ENCODE data around the gene AIFM1.

AIFM1 gene

DNA sequence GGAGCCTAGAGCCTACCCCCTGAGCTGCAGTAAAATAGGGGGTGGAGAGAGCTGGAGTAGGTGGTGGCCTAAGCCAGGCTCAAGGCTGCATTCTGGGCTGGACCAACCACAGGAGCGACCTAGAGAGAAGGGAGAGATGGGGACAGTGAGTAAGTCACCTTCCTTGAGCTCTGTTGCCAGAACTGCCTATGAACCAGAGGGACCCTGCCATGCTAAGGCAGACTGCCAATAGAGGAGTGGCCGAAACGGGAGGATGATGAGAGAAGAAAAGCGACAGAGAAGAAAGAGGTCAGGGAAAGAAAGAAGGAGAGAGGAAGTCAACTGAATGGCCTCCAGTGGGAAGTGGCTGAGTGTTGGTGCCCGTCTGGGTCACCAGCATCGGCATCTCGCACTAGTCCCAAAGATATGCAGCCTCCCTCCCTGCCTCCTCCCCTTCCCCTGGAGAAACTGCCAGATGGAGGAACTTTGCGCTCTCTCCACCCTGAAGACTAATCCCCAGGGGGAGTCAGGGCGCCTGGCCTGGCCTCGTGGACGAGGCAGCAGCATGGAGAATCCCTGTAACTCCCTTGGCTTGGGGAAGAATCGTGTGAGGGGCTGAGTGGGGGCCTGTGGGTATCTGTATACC lies 84.1 kb downstream of the AIFM1 start:
- Histone ChIP-seq H3K4me1 (ENCODE audit: low read length) (peaks cover 40% of the 10 kb centered on the region), H3K9me2 (replicated peaks; ENCODE audit: insufficient read depth, low read length) (no peaks in the 10 kb centered on the region), H3K36me3 (replicated peaks; ENCODE audit: insufficient read depth, low read length) (no peaks in the 10 kb centered on the region), H3K27ac (ENCODE audit: low read length) (no peak overlapping the region), H3K27me3 (replicated peaks; ENCODE audit: insufficient read depth, low read length) (no peaks in the 10 kb centered on the region), H2AFZ (ENCODE audit: low read length) (peak overlapping the region; percentile 83), H3K79me2 (ENCODE audit: low read length) (peaks cover 4% of the 10 kb centered on the region; the same call in 1 of the 2 replicates), H3K9me3 (replicated peaks; ENCODE audit: insufficient read depth, low read length) (no peaks in the 10 kb centered on the region), H3K4me2 (ENCODE audit: low read depth, low read length) (peak overlapping the region; percentile 95), H3K4me3 (ENCODE audit: low read length) (peak overlapping the region; percentile 60; the same call in 1 of the 2 replicates), H3F3A (ENCODE audit: insufficient read depth, low read length) (no peaks in the 10 kb centered on the region), H3K9ac (ENCODE audit: low read length) (peak overlapping the region; percentile 37; the same call in 1 of the 2 replicates), H4K20me1 (ENCODE audit: insufficient read depth, low read length) (no peaks in the 10 kb centered on the region)
- no peak for TF ChIP-seq EZH2 (optimal IDR thresholded peaks at IDR 0.05; ENCODE audit: low read depth, low read length)
- TF ChIP-seq, protein P1, sequence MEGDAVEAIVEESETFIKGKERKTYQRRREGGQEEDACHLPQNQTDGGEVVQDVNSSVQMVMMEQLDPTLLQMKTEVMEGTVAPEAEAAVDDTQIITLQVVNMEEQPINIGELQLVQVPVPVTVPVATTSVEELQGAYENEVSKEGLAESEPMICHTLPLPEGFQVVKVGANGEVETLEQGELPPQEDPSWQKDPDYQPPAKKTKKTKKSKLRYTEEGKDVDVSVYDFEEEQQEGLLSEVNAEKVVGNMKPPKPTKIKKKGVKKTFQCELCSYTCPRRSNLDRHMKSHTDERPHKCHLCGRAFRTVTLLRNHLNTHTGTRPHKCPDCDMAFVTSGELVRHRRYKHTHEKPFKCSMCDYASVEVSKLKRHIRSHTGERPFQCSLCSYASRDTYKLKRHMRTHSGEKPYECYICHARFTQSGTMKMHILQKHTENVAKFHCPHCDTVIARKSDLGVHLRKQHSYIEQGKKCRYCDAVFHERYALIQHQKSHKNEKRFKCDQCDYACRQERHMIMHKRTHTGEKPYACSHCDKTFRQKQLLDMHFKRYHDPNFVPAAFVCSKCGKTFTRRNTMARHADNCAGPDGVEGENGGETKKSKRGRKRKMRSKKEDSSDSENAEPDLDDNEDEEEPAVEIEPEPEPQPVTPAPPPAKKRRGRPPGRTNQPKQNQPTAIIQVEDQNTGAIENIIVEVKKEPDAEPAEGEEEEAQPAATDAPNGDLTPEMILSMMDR (IDR thresholded peaks at IDR 0.05; ENCODE audit: low read length): no peak
- no peak for TF ChIP-seq EZH2phosphoT487 (IDR thresholded peaks at IDR 0.05; ENCODE audit: low read length)
- DNase-seq: no peak

DNA sequence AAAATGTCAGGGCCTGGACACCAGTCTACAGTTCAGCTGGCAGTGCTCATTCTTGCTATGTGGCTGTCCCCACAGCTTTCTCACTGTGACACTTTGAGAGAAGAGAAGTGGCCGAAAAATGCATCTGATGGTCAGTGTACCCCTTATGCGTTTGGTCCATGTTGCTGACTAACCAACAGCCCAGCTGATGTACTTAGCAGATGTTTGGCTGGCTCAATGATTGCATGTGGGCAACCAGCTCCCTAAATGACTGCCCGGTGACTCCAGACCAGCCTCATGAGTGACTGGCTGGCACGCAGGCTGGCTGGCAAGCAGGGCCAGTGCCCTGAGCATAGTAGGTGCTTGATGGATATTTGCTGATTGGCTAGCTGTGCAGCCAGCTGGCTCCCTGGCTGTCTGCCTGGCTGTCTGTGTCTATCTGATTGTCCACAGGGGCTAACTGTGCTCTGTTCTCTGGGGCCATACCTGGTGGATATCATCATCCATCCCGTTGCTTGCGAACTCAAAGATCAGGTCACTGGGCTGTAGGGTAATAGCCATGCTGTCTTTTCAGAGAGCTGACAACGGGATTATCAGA lies 84.8 kb downstream of the AIFM1 start:
- no peak overlapping the region for H3K4me3 ChIP-seq (ENCODE audit: low read length)
- H3K4me1 ChIP-seq (ENCODE audit: low read length): peaks cover 34% of the 10 kb centered on the region
- peaks cover 4% of the 10 kb centered on the region; the same call in 1 of the 2 replicates for H3K79me2 ChIP-seq (ENCODE audit: low read length)
- H3K9me2 ChIP-seq (replicated peaks; ENCODE audit: insufficient read depth, low read length): no peaks in the 10 kb centered on the region
- H3K9me3 ChIP-seq (replicated peaks; ENCODE audit: insufficient read depth, low read length): no peaks in the 10 kb centered on the region
- no peaks in the 10 kb centered on the region for H3K27me3 ChIP-seq (replicated peaks; ENCODE audit: insufficient read depth, low read length)
- no peak overlapping the region for H3K9ac ChIP-seq (ENCODE audit: low read length)
- no peaks in the 10 kb centered on the region for H3F3A ChIP-seq (ENCODE audit: insufficient read depth, low read length)
- no peak overlapping the region for H3K27ac ChIP-seq (ENCODE audit: low read length)
- TF ChIP-seq EZH2phosphoT487 (IDR thresholded peaks at IDR 0.05; ENCODE audit: low read length): no peak
- TF ChIP-seq EZH2 (optimal IDR thresholded peaks at IDR 0.05; ENCODE audit: low read depth, low read length): no peak
- TF ChIP-seq, protein P1 (IDR thresholded peaks at IDR 0.05; ENCODE audit: low read length): no peak
- no peak overlapping the region for H3K4me2 ChIP-seq (ENCODE audit: low read depth, low read length)
- no peaks in the 10 kb centered on the region for H3K36me3 ChIP-seq (replicated peaks; ENCODE audit: insufficient read depth, low read length)
- no peaks in the 10 kb centered on the region for H4K20me1 ChIP-seq (ENCODE audit: insufficient read depth, low read length)
- no peak for DNase-seq
- H2AFZ ChIP-seq (ENCODE audit: low read length): no peak overlapping the region

DNA sequence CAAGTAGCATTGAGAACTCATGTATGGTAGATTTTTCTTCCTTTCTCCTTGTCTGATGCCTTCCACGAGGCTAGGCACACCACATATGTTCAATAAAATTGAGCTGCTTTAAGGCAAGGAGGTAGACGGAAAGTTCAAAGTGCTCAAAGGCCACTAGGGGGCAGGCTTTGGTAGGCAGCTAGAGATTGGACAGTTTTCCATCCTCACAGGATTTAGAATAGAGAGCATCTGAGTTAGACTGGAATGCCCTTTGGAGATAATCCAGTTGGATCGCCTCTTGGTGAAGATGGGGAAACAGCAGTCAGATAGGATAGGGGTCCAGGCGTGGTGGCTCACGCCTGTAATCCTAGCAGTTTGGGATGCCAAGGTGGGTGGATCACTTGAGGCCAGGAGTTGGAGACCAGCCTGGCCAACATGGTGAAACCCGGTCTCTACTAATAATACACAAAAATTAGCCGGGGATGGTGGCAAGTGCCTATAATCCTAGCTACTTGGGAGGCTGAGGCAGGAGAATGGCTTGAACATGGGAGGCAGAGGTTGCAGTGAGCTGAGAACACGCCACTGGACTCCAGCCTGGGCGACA lies 85.7 kb downstream of the AIFM1 start:
- no peak overlapping the region for H2AFZ ChIP-seq (ENCODE audit: low read length)
- H3K9me2 ChIP-seq (replicated peaks; ENCODE audit: insufficient read depth, low read length): no peaks in the 10 kb centered on the region
- no peak for TF ChIP-seq EZH2phosphoT487 (IDR thresholded peaks at IDR 0.05; ENCODE audit: low read length)
- TF ChIP-seq EZH2 (optimal IDR thresholded peaks at IDR 0.05; ENCODE audit: low read depth, low read length): no peak
- TF ChIP-seq, protein P1 (IDR thresholded peaks at IDR 0.05; ENCODE audit: low read length): peak; percentile 83
- H3K79me2 ChIP-seq (ENCODE audit: low read length): peaks cover 4% of the 10 kb centered on the region; the same call in 1 of the 2 replicates
- no peaks in the 10 kb centered on the region for H3K36me3 ChIP-seq (replicated peaks; ENCODE audit: insufficient read depth, low read length)
- H4K20me1 ChIP-seq (ENCODE audit: insufficient read depth, low read length): no peaks in the 10 kb centered on the region
- peaks cover 24% of the 10 kb centered on the region for H3K4me1 ChIP-seq (ENCODE audit: low read length)
- H3K9ac ChIP-seq (ENCODE audit: low read length): no peak overlapping the region
- no peak overlapping the region for H3K4me2 ChIP-seq (ENCODE audit: low read depth, low read length)
- DNase-seq: peak; percentile 58
- no peaks in the 10 kb centered on the region for H3K27me3 ChIP-seq (replicated peaks; ENCODE audit: insufficient read depth, low read length)
- no peaks in the 10 kb centered on the region for H3K9me3 ChIP-seq (replicated peaks; ENCODE audit: insufficient read depth, low read length)
- H3K27ac ChIP-seq (ENCODE audit: low read length): no peak overlapping the region
- H3F3A ChIP-seq (ENCODE audit: insufficient read depth, low read length): no peaks in the 10 kb centered on the region
- H3K4me3 ChIP-seq (ENCODE audit: low read length): no peak overlapping the region

Measured in MM.1S (cell line).